C4-2B (cell line): ENCODE measurements around the gene GALNT10.
A peak's percentile ranks its signal among the peaks of the same experiment; 100 is the strongest.

Source experiments
- H3K27ac ChIP-seq: fragments of 450-650 bp; 2 replicates; pipeline ENCODE4 v1.5.1; 2017
- ZFX ChIP-seq: fragments of 450-650 bp; IDR thresholded peaks from 2 replicates; pipeline ENCODE4 v1.6.1; 2017
- TF ChIP-seq, protein P1 (sequence below): fragments of 450-650 bp; conservative IDR thresholded peaks from 2 replicates; pipeline ENCODE4 v1.5.1; 2017; ENCODE audit warnings: mild to moderate bottlenecking

Gene GALNT10

DNA sequence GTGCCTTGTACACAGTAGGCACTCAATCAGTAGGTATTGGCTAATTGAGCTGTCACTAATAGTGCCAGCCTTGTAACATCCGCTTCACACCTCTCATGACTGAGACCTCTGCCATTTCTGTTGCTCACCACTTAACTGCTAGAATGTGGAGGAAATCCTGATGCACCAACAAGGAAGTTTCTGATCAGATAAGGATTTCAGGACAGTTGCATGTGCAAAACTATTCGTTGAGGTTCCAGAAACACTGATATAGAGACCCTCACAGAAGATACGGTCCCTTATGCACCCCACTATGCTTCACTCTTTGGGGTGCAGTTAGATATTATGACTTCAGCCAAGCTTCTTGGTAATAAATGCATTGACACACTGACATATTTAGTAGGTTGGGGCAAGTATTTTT, 266.0 kb downstream of the GALNT10 start:
- no peak for TF ChIP-seq ZFX
- TF ChIP-seq, protein P1, sequence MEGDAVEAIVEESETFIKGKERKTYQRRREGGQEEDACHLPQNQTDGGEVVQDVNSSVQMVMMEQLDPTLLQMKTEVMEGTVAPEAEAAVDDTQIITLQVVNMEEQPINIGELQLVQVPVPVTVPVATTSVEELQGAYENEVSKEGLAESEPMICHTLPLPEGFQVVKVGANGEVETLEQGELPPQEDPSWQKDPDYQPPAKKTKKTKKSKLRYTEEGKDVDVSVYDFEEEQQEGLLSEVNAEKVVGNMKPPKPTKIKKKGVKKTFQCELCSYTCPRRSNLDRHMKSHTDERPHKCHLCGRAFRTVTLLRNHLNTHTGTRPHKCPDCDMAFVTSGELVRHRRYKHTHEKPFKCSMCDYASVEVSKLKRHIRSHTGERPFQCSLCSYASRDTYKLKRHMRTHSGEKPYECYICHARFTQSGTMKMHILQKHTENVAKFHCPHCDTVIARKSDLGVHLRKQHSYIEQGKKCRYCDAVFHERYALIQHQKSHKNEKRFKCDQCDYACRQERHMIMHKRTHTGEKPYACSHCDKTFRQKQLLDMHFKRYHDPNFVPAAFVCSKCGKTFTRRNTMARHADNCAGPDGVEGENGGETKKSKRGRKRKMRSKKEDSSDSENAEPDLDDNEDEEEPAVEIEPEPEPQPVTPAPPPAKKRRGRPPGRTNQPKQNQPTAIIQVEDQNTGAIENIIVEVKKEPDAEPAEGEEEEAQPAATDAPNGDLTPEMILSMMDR = no peak
- H3K27ac ChIP-seq = no peak overlapping the region

- TF ChIP-seq ZFX = no peak
- TF ChIP-seq, protein P1 = no peak
- no peak overlapping the region for H3K27ac ChIP-seq
Observed at GRCh38 chr5:154459015-154459414, 268.5 kb downstream of the GALNT10 start.

GRCh38 chr5:154460172-154460571, 269.6 kb downstream of the GALNT10 start:
- no peak for TF ChIP-seq ZFX
- TF ChIP-seq, protein P1 = no peak
- H3K27ac ChIP-seq = no peak overlapping the region

DNA sequence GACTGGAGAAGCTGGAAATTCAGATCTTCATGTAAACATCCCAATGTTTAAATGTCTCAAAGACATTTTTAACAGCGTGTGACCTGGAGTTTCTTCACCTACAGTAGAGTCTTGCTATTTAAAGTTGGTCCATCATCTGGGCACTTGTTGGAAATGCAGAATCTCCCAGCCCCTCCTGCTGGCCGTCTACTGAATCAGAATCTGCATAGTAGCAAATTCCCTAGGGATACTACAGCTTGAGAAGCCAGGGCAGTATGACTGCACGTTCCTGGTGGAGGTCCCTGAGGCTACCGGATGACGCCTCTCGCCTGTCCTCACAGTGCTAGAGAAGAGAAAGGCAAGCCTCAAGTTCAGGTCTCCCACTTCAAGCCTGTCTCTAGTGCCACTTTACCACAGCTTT, 271.0 kb downstream of the GALNT10 start:
- H3K27ac ChIP-seq = no peak overlapping the region
- TF ChIP-seq, protein P1 = peak; percentile 30
- no peak for TF ChIP-seq ZFX

DNA sequence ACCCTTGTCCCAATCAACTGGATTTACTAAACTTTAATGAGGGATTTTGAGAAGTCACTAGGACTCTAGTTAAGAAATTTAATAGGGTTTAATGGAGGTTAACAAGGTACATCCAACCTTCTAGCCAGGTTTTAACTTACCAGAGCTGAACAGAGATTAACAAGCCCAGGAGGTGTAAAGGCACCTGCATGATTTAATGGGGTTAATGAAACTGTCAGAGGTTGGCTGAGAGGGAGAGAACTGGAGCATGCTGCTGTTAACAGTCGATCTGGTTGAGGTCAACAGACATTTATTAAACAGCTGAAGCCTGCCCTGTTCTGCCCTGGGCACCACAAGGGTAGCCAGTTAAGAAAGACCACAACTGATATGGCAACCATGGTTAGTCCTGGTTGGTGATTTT, 273.9 kb downstream of the GALNT10 start:
- H3K27ac ChIP-seq = no peak overlapping the region
- TF ChIP-seq ZFX = no peak
- TF ChIP-seq, protein P1 = no peak

DNA sequence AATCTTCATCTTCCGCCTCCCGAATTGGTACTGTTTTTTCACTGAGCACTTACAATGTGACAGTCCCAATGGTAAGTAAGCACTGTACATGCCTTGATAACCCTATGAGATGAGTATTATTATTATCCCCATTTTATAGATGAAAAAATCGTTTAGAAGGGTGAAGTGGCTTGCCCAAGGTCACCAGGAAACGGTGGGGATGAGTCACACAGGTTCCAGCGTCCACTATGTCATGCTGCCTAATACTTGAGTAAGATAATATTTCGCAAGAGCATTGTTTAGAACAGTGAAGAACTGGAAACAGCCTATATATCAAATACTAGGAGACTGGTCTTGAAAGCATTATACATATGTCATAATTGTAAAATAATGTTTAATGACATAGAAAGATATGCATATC, 274.6 kb downstream of the GALNT10 start:
- TF ChIP-seq, protein P1 = no peak
- no peak for TF ChIP-seq ZFX
- no peak overlapping the region for H3K27ac ChIP-seq

- TF ChIP-seq, protein P1 = no peak
- no peak for TF ChIP-seq ZFX
- H3K27ac ChIP-seq = no peak overlapping the region
Observed at GRCh38 chr5:154466147-154466546, 275.6 kb downstream of the GALNT10 start.
